Neutrophil (primary cell): ENCODE results near the gene TXNRD3.

Source experiments
- H3K27ac ChIP-seq: fragments of 200-600 bp; sonication (generic); 2 replicates; pipeline ENCODE4 v1.5.1; 2016; ENCODE audit warnings: mild to moderate bottlenecking, moderate library complexity
- H3K27me3 ChIP-seq: fragments of 200-600 bp; sonication (generic); 2 replicates; pipeline ENCODE4 v1.6.0; 2016; ENCODE audit warnings: mild to moderate bottlenecking
- H3K36me3 ChIP-seq: fragments of 200-600 bp; sonication (generic); 2 replicates; pipeline ENCODE4 v1.5.1; 2017
- H3K4me1 ChIP-seq, 2 experiments: fragments of 200-600 bp in 1 of 2; sonication (generic) in 1 of 2; 1 replicate in 1 of 2; 2 replicates in 1 of 2; pipeline versions ENCODE4 v1.5.1 to v1.6.1; 2013 to 2016; ENCODE audit warnings: low read depth in 1 of 2, low read length in 1 of 2, mild to moderate bottlenecking in 1 of 2, moderate library complexity in 1 of 2; ENCODE audit not compliant: control insufficient read depth in 1 of 2, insufficient read depth in 1 of 2
- H3K4me3 ChIP-seq, 2 experiments: fragments of 200-600 bp in 1 of 2; sonication (generic) in 1 of 2; 1 replicate in 1 of 2; 2 replicates in 1 of 2; pipeline ENCODE4 v1.5.1; 2013 to 2016; ENCODE audit warnings: low read depth in 1 of 2, low read length in 1 of 2, mild to moderate bottlenecking in 1 of 2, moderate library complexity in 1 of 2
- H3K9me3 ChIP-seq: fragments of 200-600 bp; sonication (generic); 2 replicates; pipeline ENCODE4 v1.5.1; 2016
- TF ChIP-seq, protein P1 (sequence below): fragments of 200-600 bp; sonication (generic); IDR thresholded peaks from 2 replicates; pipeline ENCODE4 v1.5.1; 2016; ENCODE audit warnings: antibody characterized with exemption

Gene TXNRD3

DNA sequence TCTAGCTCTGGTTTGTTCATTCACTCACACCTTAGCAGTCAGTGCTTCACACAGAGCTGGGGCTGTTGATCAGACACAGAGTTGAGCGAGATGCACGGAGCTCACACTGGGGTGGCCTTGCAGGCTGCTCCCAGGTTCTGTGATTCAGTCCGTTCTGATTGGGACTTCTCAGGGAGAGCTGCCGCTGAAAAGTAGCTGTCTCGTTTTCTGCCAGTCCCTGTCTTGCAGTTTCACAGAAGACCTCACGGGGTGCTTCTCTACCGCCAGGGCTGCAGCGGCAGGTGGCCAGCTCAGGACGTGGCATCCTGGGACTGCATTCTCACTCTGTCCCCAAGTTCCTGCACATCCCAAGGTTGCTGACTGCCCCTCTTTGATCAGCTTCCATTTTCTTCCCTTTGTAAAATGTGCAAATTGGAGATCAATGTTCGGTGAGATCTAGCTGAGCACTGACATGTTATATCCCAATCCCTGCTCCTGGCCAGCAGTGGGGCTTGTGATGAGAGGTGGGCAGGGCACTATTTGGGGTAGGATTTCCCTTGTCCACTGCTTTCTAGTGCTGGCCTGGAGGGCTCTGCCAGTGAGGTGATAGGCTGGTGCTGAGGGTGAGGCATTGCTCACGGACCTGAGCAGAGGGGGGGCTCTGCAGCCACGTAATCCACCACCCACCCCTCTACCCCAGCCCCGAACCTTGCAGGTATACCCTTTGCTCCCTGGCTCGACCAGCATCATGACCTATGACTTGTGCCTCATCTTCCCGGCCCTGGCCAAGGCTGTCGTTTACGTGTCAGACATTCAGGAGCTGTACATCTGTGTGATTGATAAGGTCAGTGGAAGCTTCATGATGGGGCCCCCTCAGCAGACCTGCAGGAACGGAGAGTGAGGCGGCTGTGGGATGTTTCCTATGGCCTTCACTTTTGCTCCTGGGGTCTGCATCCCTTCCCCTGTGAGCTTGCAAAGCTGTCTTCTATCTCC is 5.3 kb upstream of the TXNRD3 start:
- TF ChIP-seq, protein P1, sequence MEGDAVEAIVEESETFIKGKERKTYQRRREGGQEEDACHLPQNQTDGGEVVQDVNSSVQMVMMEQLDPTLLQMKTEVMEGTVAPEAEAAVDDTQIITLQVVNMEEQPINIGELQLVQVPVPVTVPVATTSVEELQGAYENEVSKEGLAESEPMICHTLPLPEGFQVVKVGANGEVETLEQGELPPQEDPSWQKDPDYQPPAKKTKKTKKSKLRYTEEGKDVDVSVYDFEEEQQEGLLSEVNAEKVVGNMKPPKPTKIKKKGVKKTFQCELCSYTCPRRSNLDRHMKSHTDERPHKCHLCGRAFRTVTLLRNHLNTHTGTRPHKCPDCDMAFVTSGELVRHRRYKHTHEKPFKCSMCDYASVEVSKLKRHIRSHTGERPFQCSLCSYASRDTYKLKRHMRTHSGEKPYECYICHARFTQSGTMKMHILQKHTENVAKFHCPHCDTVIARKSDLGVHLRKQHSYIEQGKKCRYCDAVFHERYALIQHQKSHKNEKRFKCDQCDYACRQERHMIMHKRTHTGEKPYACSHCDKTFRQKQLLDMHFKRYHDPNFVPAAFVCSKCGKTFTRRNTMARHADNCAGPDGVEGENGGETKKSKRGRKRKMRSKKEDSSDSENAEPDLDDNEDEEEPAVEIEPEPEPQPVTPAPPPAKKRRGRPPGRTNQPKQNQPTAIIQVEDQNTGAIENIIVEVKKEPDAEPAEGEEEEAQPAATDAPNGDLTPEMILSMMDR = no peak
- H3K36me3 ChIP-seq = no peaks in the 10 kb centered on the region
- H3K27me3 ChIP-seq = peaks cover 51% of the 10 kb centered on the region
- no peak overlapping the region for H3K27ac ChIP-seq
- no peaks in the 10 kb centered on the region for H3K9me3 ChIP-seq
- H3K4me3 ChIP-seq = no peak overlapping the region
- H3K4me1 ChIP-seq = peaks cover under 1 to 2% of the 10 kb centered on the region in 2 experiments

DNA sequence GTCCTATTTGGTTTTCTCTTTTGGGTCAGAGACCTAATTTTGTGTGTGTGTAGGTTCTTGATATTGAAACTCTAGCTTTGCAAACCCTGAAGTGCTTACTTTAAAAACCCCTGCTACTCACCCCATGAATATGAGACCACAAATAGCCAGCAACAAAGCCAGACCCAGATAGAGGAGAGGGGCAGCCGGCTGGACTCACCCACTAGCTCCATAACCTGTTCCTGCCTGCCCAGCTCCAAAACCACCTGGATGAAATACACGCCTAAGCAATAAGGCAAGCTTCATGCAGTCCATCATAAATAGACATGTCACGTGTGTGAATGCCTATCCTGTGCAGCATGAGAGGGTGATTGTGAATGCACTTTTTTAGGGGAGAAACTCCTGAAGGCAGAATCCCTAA is 3.7 kb upstream of the TXNRD3 start:
- Histone ChIP-seq H3K27me3 (peaks cover 67% of the 10 kb centered on the region), H3K4me3 (no peak overlapping the region), H3K4me1 (peaks cover 8 to 9% of the 10 kb centered on the region in 2 experiments), H3K27ac (no peak overlapping the region), H3K9me3 (no peaks in the 10 kb centered on the region), H3K36me3 (no peaks in the 10 kb centered on the region)
- TF ChIP-seq, protein P1 = no peak

- Histone ChIP-seq H3K36me3 (no peaks in the 10 kb centered on the region), H3K27me3 (peaks cover 74% of the 10 kb centered on the region), H3K27ac (no peak overlapping the region), H3K4me3 (no peak overlapping the region), H3K4me1 (peaks cover 8 to 9% of the 10 kb centered on the region in 2 experiments), H3K9me3 (no peaks in the 10 kb centered on the region)
- TF ChIP-seq, protein P1 = no peak
Observed at GRCh38 chr3:126657901-126658300, 3.0 kb upstream of the TXNRD3 start.

- H3K4me1 ChIP-seq = peaks cover 8 to 9% of the 10 kb centered on the region in 2 experiments
- H3K4me3 ChIP-seq = no peak overlapping the region
- no peak overlapping the region for H3K27ac ChIP-seq
- no peaks in the 10 kb centered on the region for H3K9me3 ChIP-seq
- TF ChIP-seq, protein P1 = no peak
- H3K27me3 ChIP-seq = peaks cover 69% of the 10 kb centered on the region
- H3K36me3 ChIP-seq = no peaks in the 10 kb centered on the region
Observed at GRCh38 chr3:126656371-126657134, 1.6 kb upstream of the TXNRD3 start.

DNA sequence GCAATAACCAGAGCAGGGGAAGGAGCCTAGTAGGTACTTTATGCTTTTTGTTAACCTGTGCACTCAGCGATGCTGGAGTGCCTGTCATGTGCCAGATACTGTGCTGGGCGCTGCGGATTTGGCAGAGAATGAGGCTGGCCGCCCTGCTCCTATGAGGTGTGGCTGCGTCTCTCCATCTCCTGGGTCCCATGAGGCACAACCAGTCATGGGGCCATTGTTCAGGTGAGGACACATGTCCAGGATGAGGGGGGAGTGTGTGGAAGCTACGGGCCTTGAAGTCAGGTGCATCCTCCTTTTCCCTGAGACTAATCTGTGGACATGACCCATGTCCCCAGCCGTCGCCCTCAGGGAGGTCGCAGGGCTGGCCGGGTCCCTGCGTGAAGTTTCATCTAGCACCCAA is 963 bp upstream of the TXNRD3 start:
- H3K36me3 ChIP-seq = no peaks in the 10 kb centered on the region
- H3K4me1 ChIP-seq = peaks cover 8 to 9% of the 10 kb centered on the region in 2 experiments
- TF ChIP-seq, protein P1 = no peak
- peaks cover 62% of the 10 kb centered on the region for H3K27me3 ChIP-seq
- no peak overlapping the region for H3K4me3 ChIP-seq
- no peak overlapping the region for H3K27ac ChIP-seq
- no peaks in the 10 kb centered on the region for H3K9me3 ChIP-seq
